Fibroblast of peridontal ligament (primary cell): Measurements from ENCODE around the gene NUP188.

Experiments
- DNase-seq: peaks from one replicate; pipeline ENCODE4 v3.0.0-alpha.2; 2010; ENCODE audit errors: extremely low read depth

The NUP188 gene, protein sequence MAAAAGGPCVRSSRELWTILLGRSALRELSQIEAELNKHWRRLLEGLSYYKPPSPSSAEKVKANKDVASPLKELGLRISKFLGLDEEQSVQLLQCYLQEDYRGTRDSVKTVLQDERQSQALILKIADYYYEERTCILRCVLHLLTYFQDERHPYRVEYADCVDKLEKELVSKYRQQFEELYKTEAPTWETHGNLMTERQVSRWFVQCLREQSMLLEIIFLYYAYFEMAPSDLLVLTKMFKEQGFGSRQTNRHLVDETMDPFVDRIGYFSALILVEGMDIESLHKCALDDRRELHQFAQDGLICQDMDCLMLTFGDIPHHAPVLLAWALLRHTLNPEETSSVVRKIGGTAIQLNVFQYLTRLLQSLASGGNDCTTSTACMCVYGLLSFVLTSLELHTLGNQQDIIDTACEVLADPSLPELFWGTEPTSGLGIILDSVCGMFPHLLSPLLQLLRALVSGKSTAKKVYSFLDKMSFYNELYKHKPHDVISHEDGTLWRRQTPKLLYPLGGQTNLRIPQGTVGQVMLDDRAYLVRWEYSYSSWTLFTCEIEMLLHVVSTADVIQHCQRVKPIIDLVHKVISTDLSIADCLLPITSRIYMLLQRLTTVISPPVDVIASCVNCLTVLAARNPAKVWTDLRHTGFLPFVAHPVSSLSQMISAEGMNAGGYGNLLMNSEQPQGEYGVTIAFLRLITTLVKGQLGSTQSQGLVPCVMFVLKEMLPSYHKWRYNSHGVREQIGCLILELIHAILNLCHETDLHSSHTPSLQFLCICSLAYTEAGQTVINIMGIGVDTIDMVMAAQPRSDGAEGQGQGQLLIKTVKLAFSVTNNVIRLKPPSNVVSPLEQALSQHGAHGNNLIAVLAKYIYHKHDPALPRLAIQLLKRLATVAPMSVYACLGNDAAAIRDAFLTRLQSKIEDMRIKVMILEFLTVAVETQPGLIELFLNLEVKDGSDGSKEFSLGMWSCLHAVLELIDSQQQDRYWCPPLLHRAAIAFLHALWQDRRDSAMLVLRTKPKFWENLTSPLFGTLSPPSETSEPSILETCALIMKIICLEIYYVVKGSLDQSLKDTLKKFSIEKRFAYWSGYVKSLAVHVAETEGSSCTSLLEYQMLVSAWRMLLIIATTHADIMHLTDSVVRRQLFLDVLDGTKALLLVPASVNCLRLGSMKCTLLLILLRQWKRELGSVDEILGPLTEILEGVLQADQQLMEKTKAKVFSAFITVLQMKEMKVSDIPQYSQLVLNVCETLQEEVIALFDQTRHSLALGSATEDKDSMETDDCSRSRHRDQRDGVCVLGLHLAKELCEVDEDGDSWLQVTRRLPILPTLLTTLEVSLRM (N-terminal part only)

GRCh38 chr9:128947527-128948301 lies at the start of gene NUP188, which contains the start of gene DOLK:
Gene NUP188 (plus strand): TSS chr9:128947699. CDS start chr9:128947720, 21 bp downstream.
Gene DOLK (minus strand): TSS chr9:128947603. CDS start chr9:128947303, 300 bp downstream.
- peak; percentile 81 for DNase-seq

- no peak for DNase-seq
Measured at GRCh38 chr9:128898382-128898781, 49.1 kb upstream of the NUP188 start.

DNA sequence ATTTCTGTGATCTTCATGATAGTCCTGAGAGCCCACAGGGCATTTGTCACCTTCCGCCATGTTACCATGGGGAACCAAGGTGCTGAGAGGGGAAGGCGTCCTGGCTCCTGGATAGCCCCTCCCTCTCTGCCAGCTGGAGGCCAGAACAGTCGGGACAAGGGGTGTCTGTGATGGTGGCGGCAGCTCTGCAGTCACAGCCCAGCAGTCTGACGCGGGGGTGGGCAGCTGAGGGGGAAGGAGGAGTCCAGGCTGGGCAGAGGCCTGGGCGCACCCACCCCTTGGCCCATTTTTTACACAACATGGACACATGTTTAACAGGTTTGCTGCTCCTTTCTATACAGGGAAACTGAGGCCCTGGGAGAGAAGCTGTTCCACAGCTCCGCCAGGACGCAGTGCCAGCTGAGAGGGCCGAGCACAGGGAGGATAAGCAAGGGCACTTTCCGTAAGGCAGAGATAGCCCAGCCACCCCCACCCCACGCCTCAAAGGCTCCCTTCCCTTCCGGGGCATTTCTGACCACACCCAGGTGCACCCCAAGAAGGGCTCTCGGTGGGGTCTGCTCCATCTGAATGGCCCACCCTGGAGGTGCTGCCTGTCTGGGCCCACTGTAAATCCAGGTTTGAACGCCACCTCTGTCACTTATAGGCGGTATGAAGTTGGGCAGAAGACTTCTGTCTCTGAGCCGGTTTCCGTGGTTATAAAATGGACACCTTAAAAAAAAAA lies 48.5 kb upstream of the NUP188 start:
- no peak for DNase-seq

DNA sequence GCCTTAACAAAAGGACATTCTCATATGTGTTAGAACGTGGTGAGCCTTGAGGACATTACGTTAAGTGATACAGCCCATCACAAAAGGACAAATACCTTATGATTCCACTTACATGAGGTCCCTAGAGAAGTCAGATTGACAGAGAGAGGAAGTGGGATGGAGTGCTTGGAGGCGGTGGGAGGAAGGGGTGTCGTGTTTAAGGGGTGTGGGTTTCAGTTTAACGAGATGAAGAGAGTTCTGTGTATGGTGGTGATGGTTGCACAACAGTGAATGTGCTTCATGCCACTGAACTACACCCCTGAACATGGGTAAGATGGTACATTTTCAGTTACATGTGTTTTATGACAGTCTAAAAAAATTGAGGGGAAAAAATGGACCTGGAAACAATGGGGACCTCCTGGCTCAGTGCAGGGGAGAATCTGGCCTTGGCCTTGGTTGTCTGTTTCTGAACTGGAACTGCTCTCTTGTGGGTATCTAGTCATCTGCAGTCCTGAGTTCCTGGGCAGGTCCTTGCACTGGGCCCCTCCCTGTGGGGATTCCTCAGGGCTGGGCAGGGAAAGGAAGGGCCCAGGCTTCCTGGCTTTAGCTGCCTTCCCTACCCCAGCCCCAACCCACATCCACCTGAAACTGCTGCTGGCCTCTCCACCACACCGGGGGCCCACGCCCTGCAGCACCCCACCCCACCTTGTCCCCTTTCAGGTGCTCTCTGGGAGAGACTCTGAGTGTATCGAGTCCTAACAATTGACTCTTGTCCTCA lies 47.8 kb upstream of the NUP188 start:
- no peak for DNase-seq

- no peak for DNase-seq
Measured at GRCh38 chr9:128901379-128901778, 46.1 kb upstream of the NUP188 start.

GRCh38 chr9:128901822-128902221 lies 45.7 kb upstream of the NUP188 start:
- no peak for DNase-seq

- DNase-seq: no peak
Measured at GRCh38 chr9:128902351-128903078, 45.0 kb upstream of the NUP188 start.

DNA sequence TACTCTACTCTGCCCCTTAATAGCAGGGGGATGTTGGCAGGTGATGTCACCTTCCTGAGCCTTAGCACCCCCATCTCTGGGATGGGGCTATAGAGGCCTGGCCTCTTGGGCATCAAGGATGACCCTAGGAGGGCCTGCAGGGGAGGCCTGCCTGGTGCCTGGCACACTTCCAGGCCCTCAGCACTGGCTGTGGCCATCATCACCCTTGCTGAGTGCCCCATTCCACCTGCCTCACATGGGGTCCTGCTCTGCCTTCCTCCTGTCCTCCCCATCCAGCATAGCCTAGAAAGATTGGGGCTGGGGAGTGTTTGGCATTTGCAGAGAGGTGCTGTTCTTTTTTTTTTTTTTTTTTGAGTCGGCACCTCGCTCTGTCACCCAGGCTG lies 44.4 kb upstream of the NUP188 start:
- DNase-seq: no peak

GRCh38 chr9:128903871-128904620 lies 43.5 kb upstream of the NUP188 start:
- DNase-seq: no peak

DNA sequence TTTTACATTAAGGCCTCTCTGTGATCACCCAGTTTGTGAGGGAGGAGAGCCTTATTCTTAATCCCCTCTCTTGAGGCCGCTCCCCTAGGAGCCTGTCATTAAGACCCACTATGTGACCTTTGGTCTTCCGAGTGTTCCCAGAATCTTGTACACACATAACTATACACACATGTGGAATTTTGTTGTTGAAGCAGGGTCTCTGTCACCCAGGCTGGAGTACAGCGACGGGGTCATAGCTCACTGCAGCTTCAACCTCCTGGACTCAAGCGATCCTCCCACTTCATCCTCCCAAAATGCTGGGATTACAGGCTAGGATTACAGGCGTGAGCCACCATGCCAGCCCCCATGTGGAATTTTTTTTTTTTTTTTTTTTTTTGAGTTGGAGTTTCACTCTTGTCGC lies 41.5 kb upstream of the NUP188 start:
- DNase-seq: no peak

DNA sequence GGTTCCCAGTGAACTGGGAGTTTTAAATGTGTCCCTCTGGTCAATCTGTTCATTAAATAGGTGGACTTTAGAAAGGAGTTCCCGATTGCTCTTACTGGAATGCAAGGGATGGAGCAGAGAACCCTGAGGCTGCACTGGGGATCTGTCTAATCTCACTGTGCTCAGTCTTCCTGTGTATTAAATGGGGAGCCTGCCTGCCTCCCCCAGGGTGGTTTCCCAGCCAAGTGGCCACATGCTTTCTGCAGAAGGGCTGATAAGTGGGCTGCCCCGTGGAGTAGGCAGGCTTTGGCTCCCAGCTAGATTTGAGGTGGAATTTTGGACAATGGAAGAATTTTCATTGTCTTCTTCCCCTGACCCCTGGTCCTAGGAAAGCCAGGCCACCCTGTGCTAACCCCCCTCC lies 40.8 kb upstream of the NUP188 start:
- DNase-seq: no peak

DNA sequence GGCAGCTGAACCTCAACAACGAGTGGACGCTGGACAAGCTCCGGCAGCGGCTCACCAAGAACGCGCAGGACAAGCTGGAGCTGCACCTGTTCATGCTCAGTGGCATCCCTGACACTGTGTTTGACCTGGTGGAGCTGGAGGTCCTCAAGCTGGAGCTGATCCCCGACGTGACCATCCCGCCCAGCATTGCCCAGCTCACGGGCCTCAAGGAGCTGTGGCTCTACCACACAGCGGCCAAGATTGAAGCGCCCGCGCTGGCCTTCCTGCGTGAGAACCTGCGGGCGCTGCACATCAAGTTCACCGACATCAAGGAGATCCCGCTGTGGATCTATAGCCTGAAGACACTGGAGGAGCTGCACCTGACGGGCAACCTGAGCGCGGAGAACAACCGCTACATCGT lies 39.1 kb upstream of the NUP188 start:
- DNase-seq: no peak

GRCh38 chr9:128909859-128910258 lies 37.6 kb upstream of the NUP188 start:
- DNase-seq: no peak

- no peak for DNase-seq
Measured at GRCh38 chr9:128910906-128911305, 36.6 kb upstream of the NUP188 start.

DNA sequence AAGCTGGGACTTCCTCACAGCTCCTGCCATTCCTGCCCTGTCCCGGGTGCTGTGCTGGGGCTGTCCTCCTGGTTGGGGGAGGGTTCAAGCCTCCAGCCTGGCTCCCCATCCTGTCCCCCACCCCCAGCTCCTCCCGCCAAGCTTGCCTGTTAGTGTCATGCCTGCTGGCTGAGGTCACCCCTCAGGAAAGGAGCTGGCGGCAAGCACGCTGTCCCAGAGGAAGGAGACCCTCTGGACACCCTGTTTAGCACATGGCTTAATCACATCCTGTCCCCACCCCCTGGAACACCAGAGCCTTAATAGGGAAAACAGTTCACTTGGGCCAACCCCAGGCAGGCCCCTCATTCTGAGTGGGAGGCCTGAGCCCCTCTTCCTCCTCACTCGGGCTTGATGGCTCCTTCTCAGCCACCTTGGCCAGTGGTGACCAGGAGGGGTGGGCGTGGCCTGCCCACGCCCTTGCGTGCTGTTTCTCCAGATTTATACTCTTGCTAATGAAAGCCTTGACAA lies 35.9 kb upstream of the NUP188 start:
- DNase-seq: no peak

DNA sequence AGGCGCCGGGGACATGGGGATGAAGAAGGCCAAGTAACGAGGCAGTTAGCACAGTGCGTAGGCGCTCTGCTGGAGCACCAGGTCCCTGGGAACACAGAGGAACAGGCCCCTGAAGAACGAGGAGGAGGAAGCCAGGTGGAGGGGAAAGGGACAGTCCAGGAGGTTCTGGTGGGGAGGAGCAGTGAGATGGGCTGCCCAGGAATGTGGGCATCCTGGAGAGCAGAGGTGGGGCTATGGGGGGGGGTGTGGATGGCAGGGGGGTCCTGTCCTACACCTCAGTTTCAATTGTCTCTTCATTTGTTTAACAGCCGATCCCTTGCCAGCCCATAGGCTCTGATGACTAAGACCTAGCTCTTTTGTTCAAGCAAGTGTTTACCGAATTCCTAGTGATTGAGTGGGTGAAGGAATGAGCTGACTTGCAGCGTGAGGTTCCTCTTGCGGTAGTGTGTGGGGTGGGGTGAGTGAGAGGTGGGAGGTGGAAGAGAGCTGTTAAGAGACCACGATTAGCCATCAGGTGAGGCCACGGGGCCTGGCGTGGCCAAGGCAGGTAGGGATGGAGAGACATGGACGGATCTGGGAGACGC lies 35.1 kb upstream of the NUP188 start:
- peak; percentile 74 for DNase-seq

GRCh38 chr9:128913048-128913900 lies 34.2 kb upstream of the NUP188 start:
- no peak for DNase-seq
